HT1080 (cell line): ENCODE data around the gene COL4A6. TPM values are rescaled to one million over a fixed set of nuclear protein-coding genes. Genes with fewer than 3 reads are reported as not detected.

Experiments
- DNase-seq: peaks from one replicate; pipeline ENCODE4 v3.0.0-alpha.2; 2015; ENCODE audit warnings: low read depth
- total RNA-seq: library from RNA; depleted of rRNA; stranded (reverse); fragments of >200 nt; shearing (Covaris generic); gene quantifications from 2 replicates; pipeline ENCODE4 v1.2.3, GENCODE V29; 2014

The COL4A6 gene
- total RNA-seq, 1 experiment from 2014 or later, result 0.08 TPM

DNA sequence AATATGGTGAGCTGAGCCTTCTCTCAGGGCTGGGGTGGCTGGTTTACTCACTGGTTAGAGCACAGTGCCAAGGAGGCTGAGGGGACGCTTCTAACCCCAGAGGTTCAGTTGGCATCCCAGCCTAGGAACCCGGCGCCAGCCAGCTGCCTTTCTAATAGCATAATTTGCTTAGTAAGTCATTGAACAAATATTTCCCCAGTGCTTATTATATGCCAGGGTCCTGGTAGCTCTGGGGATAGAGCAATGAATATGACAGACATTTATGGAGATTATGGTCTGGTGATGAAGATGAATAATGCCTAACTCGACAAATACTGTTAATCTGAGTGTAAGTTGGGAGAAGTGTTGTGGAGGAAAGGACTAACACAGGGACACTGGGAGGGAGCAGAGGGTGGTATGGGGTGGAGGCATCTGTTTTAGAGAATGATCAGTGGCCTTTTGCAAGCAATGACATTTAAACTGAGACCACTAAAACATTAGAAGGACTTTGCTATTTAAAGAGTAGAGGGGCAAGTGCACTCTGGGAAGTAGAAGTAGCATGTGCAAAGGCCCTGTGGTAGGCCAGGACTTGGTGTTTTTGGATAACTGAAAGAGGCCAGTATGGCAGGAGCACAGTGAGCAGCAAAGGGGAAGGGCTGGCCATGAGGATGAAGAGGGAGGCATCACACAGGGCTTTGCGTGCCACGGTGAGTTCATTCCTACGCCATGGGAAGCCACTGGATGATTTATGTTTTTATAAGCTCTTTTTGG lies 274.7 kb downstream of the COL4A6 start:
- no peak for DNase-seq

DNA sequence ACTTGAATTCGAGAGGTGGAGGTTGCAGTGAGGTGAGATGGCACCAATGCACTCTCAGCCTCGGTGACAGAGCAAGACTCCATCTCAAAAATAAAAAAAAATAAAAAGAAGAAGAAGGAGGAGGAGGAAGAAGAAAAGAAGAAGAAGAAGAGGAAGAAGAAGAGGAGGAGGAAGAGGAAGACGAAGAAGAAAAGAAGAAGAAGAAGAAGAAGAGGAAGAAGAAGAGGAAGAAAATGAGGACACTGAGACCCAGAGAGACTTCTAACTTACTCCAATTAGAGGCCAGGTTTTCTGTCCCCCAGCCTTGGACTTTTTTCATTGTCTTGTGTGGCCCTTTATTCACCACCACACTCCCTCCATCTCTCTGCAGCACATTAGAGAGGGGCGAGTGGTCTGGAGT lies 276.0 kb downstream of the COL4A6 start:
- no peak for DNase-seq

DNA sequence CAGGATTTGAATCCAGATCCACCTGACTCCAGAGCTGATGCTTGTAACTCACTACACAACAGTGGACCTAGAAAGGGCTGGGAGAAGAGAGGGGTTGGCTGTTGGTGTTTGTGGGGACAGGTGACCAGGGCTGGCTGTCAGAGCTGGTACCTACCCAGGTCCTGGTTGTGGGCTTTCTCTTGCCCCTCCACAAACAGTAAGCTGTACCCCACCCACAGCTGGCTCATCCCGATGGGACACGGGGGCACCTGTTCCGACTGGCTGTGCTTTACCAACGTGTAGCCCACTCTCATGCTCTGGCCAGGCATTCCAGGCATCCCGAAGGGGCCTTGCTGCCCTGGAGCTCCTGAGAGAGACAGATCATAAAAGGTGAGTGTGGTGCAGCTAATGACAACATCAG lies 277.9 kb downstream of the COL4A6 start:
- no peak for DNase-seq

- no peak for DNase-seq
Observed at GRCh38 chrX:108159028-108159670, 279.1 kb downstream of the COL4A6 start.

DNA sequence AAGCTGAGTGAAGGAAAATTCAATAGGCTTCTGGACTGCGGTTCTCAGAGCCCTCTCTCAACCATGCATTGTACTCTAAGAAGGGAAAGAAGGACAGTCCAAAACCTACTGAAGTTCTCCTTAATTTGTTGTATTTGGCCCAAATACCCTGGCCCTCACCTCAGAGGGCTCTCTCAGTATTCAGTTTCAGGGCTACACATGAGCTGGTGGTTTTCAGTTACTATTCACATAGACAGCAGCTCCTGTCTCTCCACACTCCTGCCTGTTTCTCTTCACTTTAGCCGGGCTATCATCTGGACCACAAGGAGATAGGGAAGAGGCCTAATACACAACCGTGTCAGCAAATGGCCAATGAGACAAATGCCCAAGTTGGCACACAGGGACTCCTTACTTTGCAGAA lies 280.6 kb downstream of the COL4A6 start:
- no peak for DNase-seq

GRCh38 chrX:108156934-108157466 lies 281.2 kb downstream of the COL4A6 start:
- no peak for DNase-seq

DNA sequence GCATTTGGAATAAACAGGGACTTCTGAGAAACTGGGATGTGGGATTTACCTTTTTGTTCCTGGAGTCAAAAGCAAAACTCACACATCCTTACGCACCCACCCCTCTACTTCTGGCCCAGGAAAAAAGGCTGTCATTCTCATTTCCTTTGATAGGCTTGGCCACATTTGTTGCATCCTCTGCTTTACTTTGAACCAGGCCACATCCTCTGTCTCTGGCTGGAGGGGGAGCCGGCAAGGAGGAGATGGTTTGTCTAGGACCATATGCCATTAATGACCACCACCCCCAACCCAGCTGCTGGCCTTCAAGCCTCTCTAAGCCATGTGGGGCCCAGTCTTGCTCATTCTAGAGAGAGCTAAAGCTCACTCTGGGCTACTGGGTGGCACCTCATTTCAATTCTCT lies 282.1 kb downstream of the COL4A6 start:
- no peak for DNase-seq

DNA sequence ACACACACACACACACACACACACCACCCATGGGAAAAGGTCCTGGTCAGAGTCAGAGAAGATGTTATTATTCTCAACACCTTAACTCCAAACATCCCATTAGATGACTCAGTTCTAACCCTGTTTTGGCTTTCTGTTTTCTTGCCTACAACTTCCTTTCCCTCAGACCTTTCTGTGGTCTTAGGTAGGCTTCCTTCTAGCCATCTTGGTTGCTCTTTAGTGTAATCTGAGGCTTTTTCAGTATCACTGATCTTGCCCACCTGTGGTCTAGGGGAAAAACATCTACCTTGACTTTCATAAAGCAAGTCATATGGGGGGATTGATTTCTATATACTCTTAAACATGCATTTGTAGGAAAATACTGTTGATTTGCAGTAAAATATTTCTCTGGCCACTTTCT lies 289.7 kb downstream of the COL4A6 start:
- DNase-seq, result no peak

DNA sequence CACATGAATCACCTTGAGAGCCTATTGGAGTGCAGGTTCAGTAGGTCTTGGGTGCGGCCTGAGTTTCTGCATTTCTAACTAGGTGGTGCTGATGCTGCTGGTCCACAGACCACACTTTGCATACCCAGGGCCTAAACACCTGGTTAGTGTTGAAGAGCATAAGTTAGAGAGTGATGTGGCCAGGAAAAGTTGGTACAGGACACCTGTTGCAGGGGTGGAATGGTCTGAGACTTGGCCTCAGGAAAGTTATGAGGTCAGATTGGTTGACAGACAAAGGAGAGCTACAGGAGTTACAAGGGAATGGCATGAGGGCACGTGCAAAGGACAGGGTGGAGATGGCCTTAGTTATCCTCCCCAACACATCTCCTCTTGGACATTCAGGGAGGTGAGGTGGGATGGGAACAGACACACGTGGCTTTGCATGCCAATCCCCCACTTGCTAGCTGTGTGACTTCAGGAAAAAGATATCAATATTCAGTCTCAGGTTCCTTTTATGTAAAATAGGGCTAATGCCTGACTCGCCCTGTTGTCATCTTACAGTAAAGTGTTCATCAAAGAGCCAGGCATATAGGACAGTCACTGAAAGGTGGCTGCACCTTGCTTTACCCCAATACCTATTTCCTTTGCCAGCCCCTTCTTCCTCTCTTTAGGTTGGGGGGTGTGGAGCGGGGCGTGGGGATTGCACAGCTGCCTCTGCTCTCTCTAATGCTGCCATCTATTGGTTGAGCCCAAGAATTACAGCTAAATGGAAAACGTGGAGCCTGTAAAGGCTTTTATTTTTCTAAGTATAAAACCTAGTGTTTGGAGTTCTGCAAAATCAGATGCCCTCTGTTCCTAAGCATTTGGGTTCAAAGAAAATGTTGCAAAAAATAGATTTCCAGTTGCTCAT lies 299.2 kb downstream of the COL4A6 start:
- peak; percentile 2 for DNase-seq

- DNase-seq, result no peak
Observed at GRCh38 chrX:108134724-108135123, 303.5 kb downstream of the COL4A6 start.

GRCh38 chrX:108132876-108133275 lies 305.3 kb downstream of the COL4A6 start:
- no peak for DNase-seq

DNA sequence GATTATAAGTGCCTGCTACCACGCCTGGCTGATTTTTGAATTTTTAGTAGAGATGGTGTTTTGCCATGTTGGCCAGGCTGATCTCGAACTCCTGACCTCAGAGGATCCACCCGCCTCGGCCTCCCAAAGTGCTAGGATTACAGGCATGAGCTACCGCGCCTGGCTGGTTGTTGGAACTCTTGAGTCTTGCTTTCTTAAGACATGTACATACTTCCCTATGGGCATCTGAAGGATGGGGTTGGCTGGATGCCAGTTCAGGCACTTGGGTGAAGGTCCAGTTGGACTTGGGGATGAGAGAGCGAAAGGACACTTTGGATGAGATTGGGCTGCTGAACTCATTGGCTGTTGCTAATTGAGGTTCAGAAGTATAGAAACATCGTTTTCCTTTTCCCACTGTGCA lies 306.2 kb downstream of the COL4A6 start:
- DNase-seq, result no peak

- peak; percentile 79 for DNase-seq
Observed at GRCh38 chrX:108131471-108131870, 306.8 kb downstream of the COL4A6 start.

GRCh38 chrX:108130889-108131288 lies 307.3 kb downstream of the COL4A6 start:
- no peak for DNase-seq

DNA sequence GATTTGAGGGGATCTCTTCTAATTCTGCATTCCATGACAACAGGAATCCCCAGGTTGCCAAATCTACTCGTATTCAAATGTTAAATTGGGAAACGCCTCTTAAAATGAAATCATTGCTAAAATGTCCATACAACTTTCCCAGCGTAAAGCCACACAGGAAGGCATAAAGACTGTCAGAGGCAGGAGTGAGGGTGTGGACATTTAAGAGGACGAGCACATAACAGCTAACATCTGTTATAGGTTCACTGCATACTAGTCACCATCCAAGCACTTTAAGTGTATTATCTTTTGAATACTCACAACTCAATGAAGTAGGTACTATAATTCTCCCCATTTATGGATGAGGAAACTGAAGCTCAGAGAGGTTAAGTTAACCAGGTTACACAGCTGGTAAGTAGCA lies 311.1 kb downstream of the COL4A6 start:
- no peak for DNase-seq

DNA sequence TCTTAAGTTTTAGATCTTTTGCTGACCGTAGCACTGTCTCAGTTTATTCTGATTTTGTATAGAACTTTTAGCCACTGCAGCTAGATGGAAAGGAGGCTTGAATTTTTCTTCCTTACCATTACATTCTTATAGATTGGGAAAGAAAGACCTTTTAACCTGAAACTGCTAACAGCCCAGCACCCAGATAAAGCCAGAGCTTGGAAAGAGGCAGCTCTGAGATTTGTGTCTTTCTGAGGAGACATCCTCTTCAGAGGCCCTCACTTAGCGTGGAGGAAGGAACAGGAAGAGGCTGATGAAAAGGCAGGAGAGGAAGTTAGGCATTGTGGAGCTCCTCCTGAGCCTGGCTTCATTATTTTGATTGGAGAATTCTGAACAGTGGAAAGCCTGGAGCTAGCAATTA lies 311.6 kb downstream of the COL4A6 start:
- DNase-seq, result no peak

DNA sequence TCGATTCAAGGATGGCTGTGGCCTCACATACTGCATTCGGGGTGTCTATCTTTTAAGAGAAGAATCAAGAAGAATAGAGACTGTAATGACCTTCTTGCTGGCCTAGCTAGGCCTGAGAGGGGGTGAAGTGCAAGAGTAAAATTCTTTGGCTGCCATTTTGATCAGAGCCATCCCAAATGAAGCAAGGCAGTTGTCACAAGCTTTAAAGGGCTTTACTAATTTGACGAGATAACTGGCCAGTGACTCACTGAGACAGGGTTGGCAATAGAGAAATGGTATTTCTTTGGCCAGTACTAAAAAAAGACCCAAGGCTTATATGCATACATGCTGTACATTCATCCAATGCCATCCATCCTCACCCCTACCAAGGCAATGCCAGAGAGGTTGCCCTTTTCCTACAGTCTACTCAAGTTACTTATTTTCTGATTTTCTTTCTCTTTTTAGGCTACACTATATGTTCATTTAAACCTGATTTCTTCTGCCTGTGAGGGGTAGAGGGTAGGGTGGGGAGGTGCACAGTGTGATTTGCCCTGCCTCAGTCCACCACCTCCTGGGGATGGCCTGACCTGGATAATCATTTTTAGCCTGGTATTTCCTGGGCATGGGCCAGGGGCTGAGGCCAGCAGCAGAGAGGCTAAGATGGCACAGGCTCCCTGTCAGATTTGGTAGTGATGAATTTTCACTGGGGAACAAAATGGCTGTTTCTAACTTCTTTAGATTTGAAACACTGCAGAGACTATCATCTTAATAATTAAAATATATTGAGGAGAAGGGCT lies 314.4 kb downstream of the COL4A6 start:
- no peak for DNase-seq

DNA sequence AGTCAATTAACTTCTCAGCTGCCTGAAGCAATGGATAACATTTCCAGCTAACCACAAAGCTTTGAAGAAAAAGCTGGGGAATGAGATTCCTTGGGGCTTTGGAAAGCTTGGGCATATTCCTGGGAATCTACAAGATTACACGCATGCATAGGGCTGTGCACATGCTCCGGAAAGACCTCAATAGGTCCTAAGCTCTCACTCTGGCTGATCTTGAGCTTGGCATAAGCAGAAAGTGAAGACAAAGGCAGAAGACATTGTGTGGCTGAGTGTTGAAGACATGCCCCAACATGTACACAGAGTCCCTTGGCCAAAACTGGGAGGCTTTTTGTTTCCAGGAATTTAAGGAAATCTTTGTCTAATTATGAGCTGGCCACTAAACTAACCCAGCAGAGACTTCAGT lies 315.5 kb downstream of the COL4A6 start:
- DNase-seq, result no peak

DNA sequence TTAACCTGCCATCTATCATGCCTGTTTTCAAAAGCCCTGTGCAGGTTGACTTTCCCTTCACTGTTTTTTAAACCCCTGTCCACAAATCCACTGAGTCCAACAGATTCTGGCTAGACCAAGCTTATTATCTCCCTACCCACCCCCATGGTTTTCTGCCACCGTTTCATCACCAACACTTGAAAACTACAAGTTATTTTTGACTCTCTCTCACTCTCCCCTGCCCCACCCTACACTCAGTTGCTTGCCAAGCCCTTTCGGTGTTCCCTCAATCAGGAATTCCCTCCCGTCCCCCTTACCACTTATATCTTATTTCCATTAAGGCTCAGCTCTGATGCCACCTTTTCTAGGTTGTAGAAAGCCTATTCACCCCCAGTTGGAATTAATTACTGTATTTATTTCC lies 316.9 kb downstream of the COL4A6 start:
- DNase-seq, result no peak

DNA sequence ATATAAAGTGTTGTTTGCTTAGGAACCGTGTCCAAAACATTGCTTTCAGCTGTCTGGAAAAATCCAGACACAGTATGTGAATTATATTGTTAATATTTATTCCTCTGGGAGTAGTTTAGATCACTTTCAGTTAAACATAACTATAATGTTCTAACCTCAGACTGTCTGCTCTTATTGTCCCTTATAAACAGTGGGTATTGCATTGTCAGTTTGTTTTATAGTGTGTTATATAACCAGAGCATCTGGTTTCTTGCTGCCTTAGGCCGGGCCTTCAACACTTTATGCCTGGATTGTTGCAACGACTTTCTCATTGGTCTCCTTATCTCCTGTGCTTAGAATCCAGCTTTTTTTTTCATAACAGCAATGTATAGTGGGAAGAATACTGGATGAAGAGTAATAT lies 320.2 kb downstream of the COL4A6 start:
- DNase-seq, result no peak

- no peak for DNase-seq
Observed at GRCh38 chrX:108114541-108114940, 323.7 kb downstream of the COL4A6 start.
